Calu3 (cell line): ENCODE measurements around the gene AVPI1. TPM values are rescaled to one million over a fixed set of nuclear protein-coding genes. Genes with fewer than 3 reads are reported as not detected.
A peak's percentile ranks its signal among the peaks of the same experiment; 100 is the strongest.

Experiments used
- Bru-seq: library from RNA; stranded (reverse); fragments of 400-500 nt; gene quantifications from one replicate; lab custom pipeline; 2021; lab: Mats Ljungman, UMichigan
- BruChase-seq, 2 experiments: library from RNA; stranded (reverse); fragments of 400-500 nt; gene quantifications; one replicate each; lab custom pipeline; 2021; lab: Mats Ljungman, UMichigan
- BruUV-seq: library from RNA; stranded (reverse); fragments of 400-500 nt; replicated peaks from 2 replicates; lab custom pipeline; 2021; lab: Mats Ljungman, UMichigan
- CTCF ChIA-PET: fragments of 300-600 bp; sonication (Branson Sonifier 250); formaldehyde crosslinking; loops from one replicate; lab custom pipeline; 2022; ENCODE audit warnings: antibody characterized with exemption; lab: Charles Lee
- DNase-seq: peaks from one replicate; pipeline ENCODE4 v3.0.0; 2022
- H3K27ac Mint-ChIP-seq: one replicate; pipeline ENCODE4 v1.8.0; 2022; ENCODE audit warnings: mixed read lengths; ENCODE audit not compliant: unreplicated experiment
- H3K27me3 Mint-ChIP-seq: one replicate; pipeline ENCODE4 v1.8.0; 2022; ENCODE audit warnings: mixed read lengths; ENCODE audit not compliant: unreplicated experiment
- H3K36me3 Mint-ChIP-seq: one replicate; pipeline ENCODE4 v1.8.0; 2022; ENCODE audit warnings: mild to moderate bottlenecking, moderate library complexity, mixed read lengths; ENCODE audit not compliant: insufficient read depth, unreplicated experiment
- H3K4me1 Mint-ChIP-seq: one replicate; pipeline ENCODE4 v1.8.0; 2022; ENCODE audit warnings: mild to moderate bottlenecking, low read depth, mixed read lengths; ENCODE audit not compliant: unreplicated experiment
- H3K4me3 Mint-ChIP-seq: one replicate; pipeline ENCODE4 v1.8.0; 2022; ENCODE audit warnings: mild to moderate bottlenecking, low read depth, moderate library complexity, mixed read lengths; ENCODE audit not compliant: unreplicated experiment
- H3K9me3 Mint-ChIP-seq: one replicate; pipeline ENCODE4 v1.8.0; 2022; ENCODE audit warnings: low read depth, mixed read lengths; ENCODE audit not compliant: unreplicated experiment
- CTCF ChIP-seq: fragments of 200-600 bp; IDR thresholded peaks from one replicate; pipeline ENCODE4 v1.8.0; 2022; ENCODE audit warnings: antibody characterized with exemption; ENCODE audit not compliant: unreplicated experiment
- intact Hi-C: fragments of 100-400 bp; cut with micrococcal nuclease; formaldehyde crosslinking; loops from one replicate; pipeline ENCODE4 v1.10.0; 2022; ENCODE audit not compliant: unreplicated experiment
- long read RNA-seq: library from polyadenylated mRNA; stranded (forward); transcript quantifications from one replicate; pipeline ENCODE4 v2.0.0, GENCODE V29; 2022
- total RNA-seq: library from RNA; stranded (reverse); gene quantifications from 2 replicates; pipeline ENCODE4 v1.2.3, GENCODE V29; 2022

Gene AVPI1
- total RNA-seq (16.9 and 25.6 TPM in 2 replicates), Bru-seq, nascent RNA (percentile 85 among the genes with signal in this experiment), BruChase-seq, experiment 1, labeled RNA remaining after a 6-hour chase (percentile 51 among the genes with signal in this experiment), BruChase-seq, experiment 2, labeled RNA remaining after a 2-hour chase (percentile 68 among the genes with signal in this experiment)
- long read RNA-seq, transcript AVPI1-201 (3 exons, 1,457 nt): major isoform, 57 of 62 reads
- long read RNA-seq, partial matches to known transcripts: 1 of 62 reads
- long read RNA-seq, other reads (novel, unspliced or antisense): 4 of 62 reads

- Mint-ChIP-seq H3K4me3 (peak within 1 kb of the TSS; percentile 73), H3K27ac (peak within 1 kb of the TSS; percentile 76), H3K27me3 (no peaks in the 10 kb centered on the region), H3K9me3 (no peaks in the 10 kb centered on the region), H3K36me3 (peaks cover 27% of the 10 kb centered on the region), H3K4me1 (peaks cover 21% of the 10 kb centered on the region)
- no peak for TF ChIP-seq CTCF
- peak; percentile 97 for DNase-seq
- no TSS peak for BruUV-seq
- CTCF ChIA-PET: interaction anchor here (0.7 to 2.7 kb wide), 7 partner anchors 10 to 53 kb away, joined by 3 to 19 read pairs (median 4); partner anchors contain the start of genes MARVELD1 and MORN4
- intact Hi-C loops: no loop called here
Observed at GRCh38 chr10:97686962-97687784, at the start of gene AVPI1. Gene AVPI1, minus strand, starts transcription at chr10:97687241. Its CDS starts 7,336 bp downstream, at chr10:97679905.

- BruUV-seq: no TSS peak
- CTCF ChIA-PET: interaction anchor here (0.7 to 1.9 kb wide), 3 partner anchors 22 to 33 kb away, joined by 4 to 7 read pairs (median 5); no protein-coding TSS in a partner anchor
- intact Hi-C loops: no loop called here
- H3K36me3 Mint-ChIP-seq: peaks cover 41% of the 10 kb centered on the region
- peaks cover 12% of the 10 kb centered on the region for H3K4me1 Mint-ChIP-seq
- H3K9me3 Mint-ChIP-seq: peaks cover 3% of the 10 kb centered on the region
- H3K27me3 Mint-ChIP-seq: no peaks in the 10 kb centered on the region
- TF ChIP-seq CTCF: no peak
- peak overlapping the region; percentile 76 for H3K4me3 Mint-ChIP-seq
- peak overlapping the region; percentile 96 for H3K27ac Mint-ChIP-seq
- no peak for DNase-seq
Observed at GRCh38 chr10:97736403-97736901, 49.4 kb upstream of the AVPI1 start.

GRCh38 chr10:97734021-97734420 is 47.0 kb upstream of the AVPI1 start:
- DNase-seq: no peak
- TF ChIP-seq CTCF: no peak
- Mint-ChIP-seq H3K4me3 (no peak overlapping the region), H3K9me3 (peaks cover 3% of the 10 kb centered on the region), H3K36me3 (peaks cover 25% of the 10 kb centered on the region), H3K27ac (no peak overlapping the region), H3K27me3 (no peaks in the 10 kb centered on the region), H3K4me1 (peaks cover 12% of the 10 kb centered on the region)
- intact Hi-C loops: no loop called here
- CTCF ChIA-PET: interaction anchor here (0.6 to 0.7 kb wide), 3 partner anchors 31 to 57 kb away, joined by 3 to 6 read pairs (median 4); no protein-coding TSS in a partner anchor
- no TSS peak for BruUV-seq

GRCh38 chr10:97733256-97733655 is 46.2 kb upstream of the AVPI1 start:
- peaks cover 3% of the 10 kb centered on the region for H3K9me3 Mint-ChIP-seq
- no TSS peak for BruUV-seq
- intact Hi-C loops: no loop called here
- TF ChIP-seq CTCF: no peak
- CTCF ChIA-PET: interaction anchor here (0.7 kb wide), 2 partner anchors 32 to 57 kb away, joined by 4 to 6 read pairs; no protein-coding TSS in a partner anchor
- no peak for DNase-seq
- peaks cover 25% of the 10 kb centered on the region for H3K36me3 Mint-ChIP-seq
- no peaks in the 10 kb centered on the region for H3K27me3 Mint-ChIP-seq
- no peak overlapping the region for H3K27ac Mint-ChIP-seq
- peaks cover 11% of the 10 kb centered on the region for H3K4me1 Mint-ChIP-seq
- no peak overlapping the region for H3K4me3 Mint-ChIP-seq
